ENCODE measurements around the gene APBA1. TPM values are rescaled to one million over a fixed set of nuclear protein-coding genes. Genes with fewer than 3 reads are reported as not detected.

The APBA1 gene
- total and polyA plus RNA-seq, 2 donors (not counting 3 experiments of a cell fraction or from before 2014, with no cell fraction given): 6.1 to 11.3 TPM

- intact Hi-C loops (cut with micrococcal nuclease): no loop called here
- H3K27me3 ChIP-seq (ENCODE audit: control insufficient read depth in 2 of 2, insufficient read depth in 2 of 2, low read length in 2 of 2): peaks cover 6 to 7% of the 10 kb centered on the region in 2 experiments
- no peak overlapping the region for H3K4me3 ChIP-seq (replicated peaks in 1 of 3; ENCODE audit: insufficient read depth in 1 of 3, low read depth in 1 of 3, low read length in 3 of 3)
- H3K79me2 ChIP-seq (ENCODE audit: control insufficient read depth, insufficient read depth, low read length): no peaks in the 10 kb centered on the region
- no TSS peak for BruUV-seq (replicated peaks)
- H3K9me1 ChIP-seq (replicated peaks; ENCODE audit: control insufficient read depth, extremely low read depth, insufficient read depth, low read length): no peaks in the 10 kb centered on the region
- dilution Hi-C loops (cut with MboI; ENCODE audit: extremely low pct_ligation_motif_present, low sequenced_read_pairs): no loop called here
- FAIRE-seq (no peak), DNase-seq (ENCODE audit: low read depth, low spot score) (no peak)
- no peaks in the 10 kb centered on the region for H3K36me3 ChIP-seq (ENCODE audit: control insufficient read depth in 2 of 2, extremely low read depth in 1 of 2, insufficient read depth in 2 of 2, low read length in 2 of 2)
- no peak overlapping the region for H2AFZ ChIP-seq (ENCODE audit: low read depth, low read length)
- CTCF ChIA-PET: interaction anchor here (1.0 to 1.6 kb wide), 4 partner anchors 9 to 135 kb away, joined by 3 to 6 read pairs (median 4); no protein-coding TSS in a partner anchor
- no peak overlapping the region for H3K27ac ChIP-seq (ENCODE audit: insufficient read depth, low read depth, low read length)
- H4K20me1 ChIP-seq (replicated peaks; ENCODE audit: control insufficient read depth, extremely low read depth, insufficient read depth, low read length): no peaks in the 10 kb centered on the region
- no peak for TF ChIP-seq FOS (IDR thresholded peaks at IDR 0.05; ENCODE audit: borderline replicate concordance, insufficient read depth, low read length)
- no peak for TF ChIP-seq POLR2A (IDR thresholded peaks at IDR 0.05; ENCODE audit: low read depth, low read length)
- TF ChIP-seq POLR2AphosphoS5 (IDR thresholded peaks at IDR 0.05; ENCODE audit: insufficient read depth, low read depth, low read length): no peak
- no peak for TF ChIP-seq MAX (IDR thresholded peaks at IDR 0.05; ENCODE audit: insufficient read depth, insufficient read length)
- no peak for TF ChIP-seq JUN (IDR thresholded peaks at IDR 0.05; ENCODE audit: borderline replicate concordance, insufficient read depth, insufficient read length, low read depth)
- no peak for TF ChIP-seq CTCF (IDR thresholded peaks at IDR 0.05; ENCODE audit: extremely low read depth in 1 of 2, insufficient read depth in 1 of 2, low read depth in 1 of 2, low read length in 2 of 2)
- no peak for TF ChIP-seq EZH2 (IDR thresholded peaks at IDR 0.05; ENCODE audit: borderline replicate concordance, low read depth, low read length, severe bottlenecking)
- no peak for TF ChIP-seq GATA2 (IDR thresholded peaks at IDR 0.05; ENCODE audit: insufficient read depth, insufficient read length, low read depth, low read length)
- no peak for TF ChIP-seq MYC (IDR thresholded peaks at IDR 0.05; ENCODE audit: low read depth, low read length)
- H3K9me3 ChIP-seq (replicated peaks; ENCODE audit: control insufficient read depth, insufficient read depth, low read length): no peaks in the 10 kb centered on the region
- H3K9ac ChIP-seq (replicated peaks; ENCODE audit: extremely low read depth, insufficient read depth, low read length): no peak overlapping the region
- H3K4me1 ChIP-seq (ENCODE audit: control insufficient read depth, extremely low read depth, insufficient read depth, low read length): no peaks in the 10 kb centered on the region
- no peak overlapping the region for H3K4me2 ChIP-seq (ENCODE audit: insufficient read depth, low read length)
- POLR2A ChIA-PET: no interaction called here
Observed at GRCh38 chr9:69555802-69556201, 116.4 kb downstream of the APBA1 start.
